ENCODE data around the gene MRPL23.
"Not testable (repeated sequence)": the region's sequence is repeated elsewhere in the genome, so short reads cannot be mapped to it uniquely, and the experiment has no call there.

Gene MRPL23

GRCh38 chr11:1934335-1935155 lies 12.6 kb upstream of the MRPL23 start:
- no peak for DNase-seq

GRCh38 chr11:1935156-1936071 lies 11.7 kb upstream of the MRPL23 start:
- no peak for DNase-seq

GRCh38 chr11:1936072-1936780 lies 10.9 kb upstream of the MRPL23 start:
- DNase-seq = no peak

DNA sequence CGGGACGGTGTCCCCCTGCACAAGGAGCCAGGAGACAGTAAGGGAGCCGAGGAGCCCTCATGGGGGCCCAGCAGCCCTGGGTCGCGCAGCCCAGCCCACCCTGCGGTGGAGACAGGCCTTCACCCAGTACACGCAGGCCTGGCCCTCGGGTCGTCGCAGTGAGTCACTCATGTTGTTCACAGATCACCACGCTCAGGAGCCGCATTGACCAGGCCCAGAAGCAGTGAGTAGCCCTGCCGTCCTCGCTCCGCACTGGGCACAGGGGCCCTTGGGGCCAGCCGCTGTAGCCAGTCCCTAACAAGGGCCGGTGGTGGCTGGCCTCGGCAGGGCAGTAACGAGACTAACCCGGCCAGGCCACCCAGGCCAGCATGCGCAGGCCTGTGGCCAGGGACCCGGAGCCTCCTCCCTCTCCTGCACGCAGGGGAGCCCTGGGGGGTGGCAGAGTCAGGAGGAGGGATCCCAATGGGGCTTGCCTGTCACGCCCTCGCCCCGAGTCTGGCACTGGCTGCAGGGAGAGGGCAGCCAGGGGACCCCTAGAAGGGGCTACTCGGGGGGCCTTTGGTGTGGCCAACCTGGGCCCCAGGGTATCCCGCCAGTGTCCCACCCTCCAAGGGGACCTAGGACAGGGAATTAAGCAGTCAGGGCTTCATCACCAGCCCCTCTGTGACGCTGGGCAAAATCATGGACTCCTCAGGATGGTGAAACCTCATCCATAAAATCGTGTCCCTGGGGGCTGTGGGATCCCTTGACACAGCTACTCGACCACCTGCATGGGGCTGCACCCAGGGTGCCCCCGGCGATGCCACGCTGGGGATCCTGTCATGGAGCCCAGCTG lies 10.1 kb upstream of the MRPL23 start:
- no peak for DNase-seq

- DNase-seq = no peak
These were observed 9.4 kb upstream of the MRPL23 start for GRCh38 chr11:1937616-1938342.

GRCh38 chr11:1938343-1939005 lies 8.7 kb upstream of the MRPL23 start:
- no peak for DNase-seq

DNA sequence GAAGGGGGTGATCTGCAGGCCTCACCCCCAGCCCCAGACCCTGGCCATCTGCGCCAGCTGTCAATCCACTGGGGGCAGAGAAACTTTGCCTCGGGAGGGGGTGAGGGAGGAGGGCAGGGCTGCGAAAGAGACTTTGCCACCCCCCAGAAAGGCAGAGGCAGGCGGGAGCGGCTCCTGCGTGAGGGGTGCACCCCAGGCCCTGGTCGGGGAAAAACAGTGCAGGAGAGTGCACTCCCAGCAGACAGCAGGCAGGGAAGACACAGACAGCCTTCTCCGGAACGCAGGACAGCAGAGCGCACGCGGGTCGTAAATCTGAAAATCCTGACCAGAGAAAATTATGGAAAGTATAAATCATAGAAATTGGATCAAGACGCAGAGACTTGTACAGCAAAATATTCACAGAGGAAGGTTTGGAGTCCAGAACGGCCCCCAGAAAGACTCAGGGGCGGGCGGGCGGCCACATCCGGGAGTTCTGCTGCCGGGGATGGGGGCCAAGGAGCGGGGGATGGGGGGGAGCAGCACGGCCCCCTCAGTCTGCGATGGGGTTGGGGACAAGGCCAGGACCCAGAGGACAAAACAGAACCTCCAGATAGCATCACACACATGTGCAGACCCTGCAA lies 8.0 kb upstream of the MRPL23 start:
- DNase-seq = no peak

GRCh38 chr11:1939788-1940187 lies 7.3 kb upstream of the MRPL23 start:
- not testable (repeated sequence) for DNase-seq

DNA sequence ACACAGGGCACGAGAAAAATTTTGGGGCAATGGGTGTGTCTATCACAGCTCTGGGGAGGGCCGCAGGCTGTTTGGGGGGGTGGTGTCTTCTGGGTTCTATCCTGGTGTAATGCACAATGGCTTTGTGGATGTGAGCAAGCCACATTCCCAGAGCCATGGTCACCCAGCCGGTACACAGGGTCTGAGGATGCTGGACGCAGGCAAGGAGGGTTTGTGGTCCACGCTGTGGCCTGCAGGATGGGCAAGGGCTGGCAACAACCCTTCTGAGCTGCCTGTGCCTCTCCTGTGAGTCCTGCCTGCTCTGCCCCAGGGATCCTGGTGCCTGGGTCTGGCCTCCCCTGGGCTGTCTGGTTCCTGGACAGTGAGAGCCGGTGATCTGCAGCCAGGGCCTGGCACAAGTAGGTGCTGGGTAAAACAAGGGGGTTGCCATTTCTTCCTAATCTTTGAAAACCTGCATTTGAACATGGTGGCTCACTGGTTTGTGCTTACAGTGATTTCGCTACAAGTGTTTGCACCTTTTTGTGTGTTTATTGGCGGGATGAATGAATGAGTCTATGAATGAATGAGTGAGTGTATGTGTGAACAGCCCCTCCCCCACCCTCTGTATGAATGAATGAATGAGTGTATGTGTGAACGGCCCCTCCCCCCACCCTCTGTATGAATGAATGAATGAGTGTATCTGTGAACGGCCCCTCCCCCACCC lies 4.4 kb upstream of the MRPL23 start:
- DNase-seq = no peak

DNA sequence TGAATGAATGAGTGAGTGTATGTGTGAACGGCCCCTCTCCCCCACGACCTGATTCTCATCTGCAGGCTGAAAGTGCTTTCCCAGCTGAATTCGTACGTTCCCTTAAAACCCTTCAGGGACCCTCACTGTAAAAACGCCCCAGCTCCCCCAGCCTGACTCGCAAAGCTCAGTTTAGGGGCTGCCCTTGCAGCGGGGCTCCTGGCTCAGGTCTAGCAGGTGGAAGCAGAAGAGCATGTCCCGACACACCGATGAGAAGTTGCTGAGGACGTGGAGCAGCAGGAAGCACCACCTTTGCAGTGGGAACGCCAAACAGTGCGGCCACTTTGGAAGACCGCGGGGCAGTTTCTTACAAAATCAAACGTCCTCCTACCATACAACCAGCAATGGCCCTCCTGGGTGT lies 3.6 kb upstream of the MRPL23 start:
- DNase-seq = no peak

- DNase-seq = no peak
These were observed 3.2 kb upstream of the MRPL23 start for GRCh38 chr11:1943977-1944376.

DNA sequence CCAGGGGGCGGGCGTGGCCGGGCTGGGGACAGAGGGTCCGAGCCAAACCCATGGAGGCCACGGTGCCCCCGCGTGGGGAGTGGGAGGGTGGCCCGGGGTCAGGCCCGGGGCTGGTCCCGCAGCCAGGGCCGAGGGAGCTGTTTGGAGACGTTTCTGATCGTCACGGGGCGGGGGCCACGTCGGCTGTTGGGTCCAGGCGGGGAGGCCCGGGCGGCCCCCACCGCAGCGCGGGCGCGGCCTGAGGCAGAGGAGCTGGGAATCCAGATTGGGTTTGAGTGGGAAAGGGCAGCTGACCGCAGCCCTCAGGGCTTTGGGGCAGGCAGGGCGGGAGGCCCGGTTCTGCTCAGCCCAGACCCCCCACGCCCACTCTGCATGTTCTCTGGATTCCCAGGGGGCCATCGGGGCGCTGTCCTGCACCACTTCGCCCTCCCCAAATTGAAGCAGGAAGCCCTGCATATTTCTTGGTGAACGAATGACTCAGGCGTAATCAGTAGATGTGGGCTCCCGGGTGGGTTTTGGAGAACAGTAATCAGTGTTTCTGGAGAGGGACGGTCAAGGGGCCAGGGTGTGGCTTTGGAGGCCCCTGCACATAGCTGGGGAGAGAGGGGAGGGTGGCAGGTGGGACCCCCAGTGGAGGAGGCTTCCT lies 583 bp downstream of the MRPL23 start:
- no peak for DNase-seq

DNA sequence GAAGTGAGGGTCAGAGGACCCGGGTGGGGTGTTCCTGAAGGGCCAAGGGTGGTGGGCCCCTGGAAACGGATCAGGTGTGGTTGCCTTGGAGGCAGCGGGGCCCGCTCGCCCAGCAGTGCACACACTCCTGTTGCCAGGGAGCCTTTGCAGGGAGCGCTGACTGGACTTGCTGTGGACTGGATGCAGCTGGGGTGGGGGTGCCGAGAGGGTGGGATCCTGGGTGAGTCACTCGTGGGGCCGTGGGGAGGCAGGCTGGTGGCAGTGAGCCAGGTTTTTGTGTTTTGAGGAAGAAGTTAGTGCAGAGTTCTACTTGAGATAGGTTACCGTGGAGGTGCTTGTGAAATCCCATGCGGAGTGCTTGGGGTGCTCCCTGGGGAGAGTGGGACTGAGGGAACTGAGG lies 1.3 kb downstream of the MRPL23 start:
- DNase-seq = no peak

- DNase-seq = no peak
These were observed 2.2 kb downstream of the MRPL23 start for GRCh38 chr11:1949302-1949701.

- no peak for DNase-seq
These were observed 2.8 kb downstream of the MRPL23 start for GRCh38 chr11:1949922-1950321.

GRCh38 chr11:1952806-1953482 lies 5.8 kb downstream of the MRPL23 start:
- no peak for DNase-seq

GRCh38 chr11:1953489-1954266 lies 6.5 kb downstream of the MRPL23 start:
- DNase-seq = no peak

- DNase-seq = no peak
These were observed 11.2 kb downstream of the MRPL23 start for GRCh38 chr11:1958367-1958766.
